ENCODE data around the gene EPHB1.

EPHB1 gene

GRCh38 chr3:135176881-135177280 lies 381.8 kb downstream of the EPHB1 start:
- no peak for DNase-seq

GRCh38 chr3:135178566-135178965 lies 383.5 kb downstream of the EPHB1 start:
- no peak for DNase-seq

GRCh38 chr3:135181408-135181807 lies 386.3 kb downstream of the EPHB1 start:
- no peak for DNase-seq

- DNase-seq: peak in 1 of 2 experiments; percentile 24
These were observed 387.4 kb downstream of the EPHB1 start for GRCh38 chr3:135182364-135182998.

GRCh38 chr3:135190658-135191057 lies 395.6 kb downstream of the EPHB1 start:
- DNase-seq: peak; percentile 23 to 41

GRCh38 chr3:135191708-135192107 lies 396.6 kb downstream of the EPHB1 start:
- DNase-seq: peak in 1 of 2 experiments; percentile 13

- no peak for DNase-seq
These were observed 397.9 kb downstream of the EPHB1 start for GRCh38 chr3:135192929-135193328.

GRCh38 chr3:135197246-135197645 lies 402.2 kb downstream of the EPHB1 start:
- DNase-seq: no peak

GRCh38 chr3:135197856-135198255 lies 402.8 kb downstream of the EPHB1 start:
- DNase-seq: no peak

GRCh38 chr3:135199137-135199536 lies 404.1 kb downstream of the EPHB1 start:
- DNase-seq: no peak

GRCh38 chr3:135203026-135203425 lies 408.0 kb downstream of the EPHB1 start:
- no peak for DNase-seq

- no peak for DNase-seq
These were observed 418.2 kb downstream of the EPHB1 start for GRCh38 chr3:135213213-135213612.

GRCh38 chr3:135213822-135214221 lies 418.8 kb downstream of the EPHB1 start:
- no peak for DNase-seq

- DNase-seq: no peak
These were observed 419.3 kb downstream of the EPHB1 start for GRCh38 chr3:135214400-135214799.

GRCh38 chr3:135215516-135215915 lies 420.5 kb downstream of the EPHB1 start:
- DNase-seq: no peak

GRCh38 chr3:135216659-135217058 lies 421.6 kb downstream of the EPHB1 start:
- no peak for DNase-seq

- DNase-seq: no peak
These were observed 422.7 kb downstream of the EPHB1 start for GRCh38 chr3:135217730-135218129.

- peak; percentile 87 to 88 for DNase-seq
These were observed 423.2 kb downstream of the EPHB1 start for GRCh38 chr3:135218304-135218703.

- no peak for DNase-seq
These were observed 423.7 kb downstream of the EPHB1 start for GRCh38 chr3:135218782-135219181.

GRCh38 chr3:135224815-135225362 lies 429.8 kb downstream of the EPHB1 start:
- peak; percentile 33 to 48 for DNase-seq

- no peak for DNase-seq
These were observed 431.0 kb downstream of the EPHB1 start for GRCh38 chr3:135226057-135226456.

- no peak for DNase-seq
These were observed 433.1 kb downstream of the EPHB1 start for GRCh38 chr3:135228201-135228600.

- DNase-seq: peak in 1 of 2 experiments; percentile 63
These were observed 434.0 kb downstream of the EPHB1 start for GRCh38 chr3:135229018-135229495.

- DNase-seq: peak; percentile 85
These were observed 436.7 kb downstream of the EPHB1 start for GRCh38 chr3:135231737-135232136.

GRCh38 chr3:135232226-135232625 lies 437.2 kb downstream of the EPHB1 start:
- peak in 1 of 2 experiments; percentile 51 for DNase-seq
